SK-N-MC (cell line): ENCODE results near the gene ESRP2.

Source experiments
- EZH2 ChIP-seq: fragments of 200-600 bp; sonication (generic); IDR thresholded peaks from one replicate; pipeline ENCODE4 v1.6.1; 2017; ENCODE audit warnings: antibody characterized with exemption
- FOXP2 ChIP-seq: optimal IDR thresholded peaks from 2 replicates; pipeline ENCODE3; 2011; ENCODE audit warnings: mild to moderate bottlenecking, moderate library complexity; ENCODE audit not compliant: insufficient read depth; ENCODE audit errors: extremely low read length, control extremely low read depth
- POLR2AphosphoS5 ChIP-seq: IDR thresholded peaks from 2 replicates; pipeline ENCODE4 v1.6.1; 2012; ENCODE audit warnings: mild to moderate bottlenecking, low read depth, low read length, borderline replicate concordance

DNA sequence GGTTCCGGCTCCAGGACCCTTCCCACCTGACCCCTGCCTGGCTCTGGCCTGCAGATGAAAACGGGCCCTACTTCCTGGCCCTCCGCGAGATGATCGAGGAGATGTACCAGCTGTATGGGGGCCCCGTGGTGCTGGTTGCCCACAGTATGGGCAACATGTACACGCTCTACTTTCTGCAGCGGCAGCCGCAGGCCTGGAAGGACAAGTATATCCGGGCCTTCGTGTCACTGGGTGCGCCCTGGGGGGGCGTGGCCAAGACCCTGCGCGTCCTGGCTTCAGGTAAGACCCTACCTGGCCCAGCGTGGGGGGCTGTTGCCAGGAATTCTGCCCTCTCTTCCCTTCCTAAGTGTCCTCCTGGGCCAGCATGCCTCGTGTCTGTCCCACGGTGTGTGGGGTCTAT, 19.8 kb upstream of the ESRP2 start:
- TF ChIP-seq EZH2 = no peak
- TF ChIP-seq POLR2AphosphoS5 = no peak
- TF ChIP-seq FOXP2 = no peak
